NK-92 (cell line): Measurements from ENCODE around the gene EFHC1.

Experiments
- DNase-seq: peaks from one replicate; lab custom pipeline; 2025; ENCODE audit not compliant: unreplicated experiment; lab: John Stamatoyannopoulos, UW

Gene EFHC1

GRCh38 chr6:52500238-52501129 lies 80.3 kb downstream of the EFHC1 start:
- no peak for DNase-seq

GRCh38 chr6:52502306-52503029 lies 82.3 kb downstream of the EFHC1 start:
- DNase-seq: no peak

DNA sequence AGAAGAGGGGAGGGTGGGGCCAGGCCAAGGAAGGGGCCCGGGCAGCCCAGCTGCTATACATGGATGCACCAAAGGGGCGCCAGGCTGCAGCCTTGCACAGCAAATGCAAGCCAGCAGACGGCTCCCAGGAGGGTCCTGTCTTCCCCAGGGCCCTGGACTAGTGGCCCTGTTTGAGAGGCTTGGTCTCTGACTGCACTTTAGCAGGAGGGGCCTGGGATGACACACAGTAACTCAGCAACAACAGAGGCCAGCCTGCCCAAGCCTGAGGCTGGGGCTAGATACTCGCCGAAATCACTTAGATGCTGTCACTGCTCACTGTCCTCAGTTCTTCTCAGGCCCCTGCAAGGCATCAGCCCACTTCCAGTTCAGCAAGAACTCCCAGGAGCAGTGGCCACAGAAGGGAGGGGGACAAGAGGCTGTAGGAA lies 83.2 kb downstream of the EFHC1 start:
- no peak for DNase-seq

DNA sequence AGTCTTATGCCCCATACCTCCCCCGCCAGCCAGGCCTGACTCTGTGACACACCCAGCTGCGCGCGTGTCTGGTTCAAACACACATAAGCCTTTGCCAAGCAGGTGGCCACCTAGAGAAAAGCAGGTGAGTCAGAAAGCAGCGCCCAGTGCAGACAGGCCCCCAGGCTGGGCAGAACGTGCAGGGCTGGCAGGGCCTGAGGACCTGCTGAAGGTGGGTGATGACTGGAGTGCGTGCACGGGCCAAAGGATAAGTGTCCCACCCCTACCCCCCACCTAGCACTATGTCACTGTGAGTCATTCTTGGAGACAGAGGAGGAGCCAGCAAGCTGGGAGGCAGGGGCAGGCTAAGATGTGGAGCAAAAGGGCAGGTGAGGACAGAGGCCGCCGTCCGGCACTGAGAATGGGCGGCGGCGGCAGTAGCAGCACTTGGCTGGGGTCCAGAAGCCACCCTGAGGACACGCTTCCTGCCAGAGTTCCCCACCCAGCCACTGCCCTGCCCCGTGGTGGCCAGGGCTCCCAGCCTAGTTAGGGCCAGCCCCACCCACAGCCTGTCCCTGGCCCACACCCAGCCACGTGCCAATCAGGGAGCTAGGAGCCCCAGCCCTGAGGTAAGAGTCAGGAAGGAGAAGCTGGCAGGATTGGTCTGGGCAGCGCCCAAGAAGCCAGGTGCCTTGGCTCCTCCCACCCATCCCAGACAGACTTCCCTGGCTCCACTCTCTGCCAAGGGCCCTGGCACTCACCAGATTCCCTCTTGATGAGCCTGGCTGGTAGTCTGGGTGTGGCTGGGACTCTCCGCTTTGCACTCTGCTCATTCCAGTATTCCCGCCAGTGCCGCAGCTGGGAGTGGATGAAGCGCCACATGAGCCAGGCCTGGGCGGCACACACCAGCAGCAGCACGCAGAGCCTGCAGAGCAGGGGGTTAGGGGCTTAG lies 84.0 kb downstream of the EFHC1 start:
- no peak for DNase-seq

GRCh38 chr6:52504782-52505136 lies 84.6 kb downstream of the EFHC1 start:
- no peak for DNase-seq

GRCh38 chr6:52505726-52506409 lies 85.7 kb downstream of the EFHC1 start:
- no peak for DNase-seq

GRCh38 chr6:52506476-52506875 lies 86.3 kb downstream of the EFHC1 start:
- no peak for DNase-seq

DNA sequence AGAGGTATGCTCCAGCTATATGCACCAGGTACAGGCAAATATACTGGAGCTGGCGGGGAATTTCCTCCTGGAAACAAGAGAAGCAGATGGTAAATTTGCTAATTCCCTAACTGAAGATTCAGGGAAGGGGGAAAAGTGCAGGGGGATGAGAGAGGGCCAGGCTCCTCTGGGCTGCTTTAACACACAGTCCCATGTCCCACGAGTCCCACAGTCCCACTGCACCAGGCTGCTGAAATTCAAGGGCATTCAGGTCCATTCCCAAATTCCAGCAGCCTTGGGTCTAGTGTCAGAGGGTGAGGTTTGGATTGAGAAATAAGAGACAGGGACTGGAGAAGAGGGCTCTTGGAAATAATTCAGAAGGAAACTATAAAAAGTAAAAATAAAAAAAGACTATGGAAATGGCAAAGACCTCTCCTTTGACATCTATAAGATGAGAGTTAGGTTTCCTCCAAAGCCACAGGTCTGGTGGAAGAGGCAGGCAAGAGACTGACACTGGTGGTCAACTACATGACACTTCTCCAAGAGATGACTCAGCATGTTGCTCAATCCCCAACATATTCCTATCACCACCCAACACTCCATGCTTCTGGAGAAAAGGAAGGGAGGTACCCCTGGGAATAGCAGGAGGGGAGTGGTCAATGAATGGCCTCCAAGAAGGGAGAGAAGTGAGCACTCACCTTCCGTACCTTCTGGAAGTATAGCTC lies 87.6 kb downstream of the EFHC1 start:
- DNase-seq: no peak

- DNase-seq: no peak
Observed at GRCh38 chr6:52508261-52508739, 88.2 kb downstream of the EFHC1 start.

DNA sequence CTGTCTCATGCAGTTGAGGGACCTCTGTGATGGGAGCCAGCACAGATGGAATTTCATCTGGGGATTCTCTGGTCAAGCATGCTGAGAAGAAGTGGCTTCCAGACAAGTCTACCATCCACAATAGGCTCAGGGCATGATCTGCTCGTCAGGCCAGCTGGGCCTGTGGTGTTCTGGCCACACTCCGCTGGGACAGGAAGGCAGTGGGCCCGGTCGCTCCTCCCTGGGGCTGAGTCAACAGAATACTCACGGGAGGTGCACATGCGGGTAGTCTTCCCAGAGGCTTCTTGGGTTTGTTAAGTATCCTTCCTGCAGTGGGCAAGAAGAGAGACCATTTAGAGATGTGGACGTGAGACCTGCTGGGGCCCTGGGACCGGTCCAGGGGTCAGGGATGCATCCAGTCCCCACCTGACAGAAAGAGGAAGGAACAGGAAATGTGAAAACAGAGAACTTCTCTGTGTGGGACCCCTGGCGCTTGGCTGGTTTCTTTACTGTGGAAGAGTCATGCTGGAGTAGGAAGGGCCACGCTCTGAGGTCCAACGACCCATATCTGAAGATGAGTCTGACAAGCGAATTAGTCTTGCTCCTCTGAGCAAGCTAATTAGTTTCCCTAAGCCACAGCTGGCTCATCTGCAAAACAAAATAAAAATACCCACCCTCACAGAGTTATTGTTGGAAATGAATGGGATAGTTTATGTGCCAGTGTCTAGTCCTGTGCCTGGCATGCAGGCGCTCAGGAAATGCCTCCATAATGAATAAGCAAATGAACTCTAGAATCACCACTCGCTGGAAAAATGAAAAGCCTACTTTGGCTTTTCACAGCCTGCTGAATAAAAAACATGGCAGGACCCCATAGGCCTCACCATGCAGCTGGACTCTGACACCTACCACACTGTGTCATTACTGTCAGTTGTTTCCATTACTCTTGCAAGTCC lies 89.4 kb downstream of the EFHC1 start:
- no peak for DNase-seq

DNA sequence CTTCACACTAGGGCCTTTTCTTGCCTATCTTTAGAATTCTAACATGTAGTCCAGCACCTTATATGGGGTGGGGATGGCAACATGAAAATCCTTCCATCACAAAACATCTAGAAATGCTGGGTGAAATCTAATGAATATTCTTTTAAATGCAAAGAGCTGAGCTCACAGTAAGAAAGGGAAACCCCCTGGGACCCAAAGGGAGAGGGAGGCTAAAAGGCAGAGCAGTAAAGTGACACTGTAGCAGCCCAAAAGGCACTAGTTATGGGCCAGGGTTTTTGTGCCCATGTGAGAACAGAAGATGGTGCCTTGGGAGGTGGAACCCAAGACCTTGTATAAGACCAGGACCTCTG lies 90.0 kb downstream of the EFHC1 start:
- no peak for DNase-seq

GRCh38 chr6:52511163-52511562 lies 91.0 kb downstream of the EFHC1 start:
- DNase-seq: no peak

GRCh38 chr6:52511572-52512151 lies 91.5 kb downstream of the EFHC1 start:
- no peak for DNase-seq

DNA sequence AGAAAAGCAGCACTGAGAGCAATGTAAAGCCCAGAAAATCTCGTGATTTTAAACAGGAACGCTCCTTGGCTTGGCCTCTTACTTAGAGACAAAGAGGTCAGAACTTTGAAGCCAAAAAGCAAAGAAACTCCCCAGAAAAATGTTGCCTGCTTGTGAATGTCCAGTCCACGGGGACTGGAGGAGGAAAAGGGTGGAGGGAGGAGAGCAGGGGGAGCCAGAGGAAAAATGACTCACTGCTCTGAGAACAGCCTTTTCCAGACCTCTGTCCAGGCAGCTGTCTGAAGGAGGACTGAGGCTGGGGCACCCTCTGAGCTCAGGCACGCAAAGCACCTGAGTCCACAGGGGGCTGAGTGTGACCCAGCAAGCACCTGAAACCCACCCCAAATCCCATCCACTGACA lies 92.1 kb downstream of the EFHC1 start:
- DNase-seq: no peak

- DNase-seq: no peak
Observed at GRCh38 chr6:52513464-52513863, 93.3 kb downstream of the EFHC1 start.

GRCh38 chr6:52513896-52514295 lies 93.8 kb downstream of the EFHC1 start:
- DNase-seq: no peak

DNA sequence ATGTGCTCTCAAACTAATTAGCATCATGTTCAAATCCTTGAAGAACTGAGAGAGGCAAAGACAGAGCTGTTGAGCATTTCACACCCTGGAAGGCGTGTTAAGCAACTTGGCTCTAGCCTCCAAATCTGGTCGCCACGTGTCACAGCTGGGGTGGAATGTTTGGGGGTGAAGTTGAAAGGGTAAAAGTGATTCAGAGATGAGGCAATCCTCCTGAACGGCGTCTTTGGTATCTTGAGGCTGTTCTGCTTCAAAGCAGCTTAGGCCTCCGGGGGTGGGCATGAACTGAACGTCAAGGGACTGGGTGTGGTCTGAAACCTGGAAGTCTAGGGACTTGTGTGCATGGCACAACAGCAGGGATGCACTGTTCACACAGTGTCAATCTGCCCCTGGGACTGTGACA lies 94.4 kb downstream of the EFHC1 start:
- DNase-seq: peak; percentile 11

GRCh38 chr6:52515219-52515960 lies 95.2 kb downstream of the EFHC1 start:
- DNase-seq: no peak
